Measurements from ENCODE around the gene PLD5.

PLD5 gene

DNA sequence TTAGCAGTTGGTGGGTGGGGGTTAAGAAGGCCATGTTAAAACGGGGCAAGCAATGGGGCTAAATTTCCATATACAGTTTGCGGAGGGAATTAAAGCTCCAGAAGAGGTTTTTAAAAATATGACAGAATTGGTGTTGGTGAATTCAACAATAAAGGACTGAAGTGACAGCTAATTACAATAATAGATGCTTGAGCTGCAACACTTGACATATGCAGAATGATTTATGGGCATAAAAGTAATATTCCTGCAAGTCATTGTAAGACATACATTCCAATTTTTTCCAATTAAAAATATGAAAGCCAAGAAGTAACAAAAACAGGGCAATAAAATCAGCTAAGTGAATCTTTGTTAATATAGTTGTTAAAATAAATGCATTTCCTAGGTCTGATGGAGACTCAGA is 323.4 kb downstream of the PLD5 start:
- Histone ChIP-seq H3K4me3 (ENCODE audit: low read depth, low read length) (no peak overlapping the region), H3K9ac (no peak overlapping the region), H2AFZ (no peak overlapping the region), H3K27me3 (ENCODE audit: control insufficient read depth, insufficient read depth, low read length) (no peaks in the 10 kb centered on the region), H3K79me2 (no peaks in the 10 kb centered on the region), H3K36me3 (ENCODE audit: control insufficient read depth, insufficient read depth, low read length) (no peaks in the 10 kb centered on the region), H3K27ac (no peak overlapping the region), H3K4me1 (no peaks in the 10 kb centered on the region), H3K9me3 (ENCODE audit: control insufficient read depth, low read length) (no peaks in the 10 kb centered on the region), H3K4me2 (ENCODE audit: low read length) (no peak overlapping the region)
- TF ChIP-seq, protein P1, sequence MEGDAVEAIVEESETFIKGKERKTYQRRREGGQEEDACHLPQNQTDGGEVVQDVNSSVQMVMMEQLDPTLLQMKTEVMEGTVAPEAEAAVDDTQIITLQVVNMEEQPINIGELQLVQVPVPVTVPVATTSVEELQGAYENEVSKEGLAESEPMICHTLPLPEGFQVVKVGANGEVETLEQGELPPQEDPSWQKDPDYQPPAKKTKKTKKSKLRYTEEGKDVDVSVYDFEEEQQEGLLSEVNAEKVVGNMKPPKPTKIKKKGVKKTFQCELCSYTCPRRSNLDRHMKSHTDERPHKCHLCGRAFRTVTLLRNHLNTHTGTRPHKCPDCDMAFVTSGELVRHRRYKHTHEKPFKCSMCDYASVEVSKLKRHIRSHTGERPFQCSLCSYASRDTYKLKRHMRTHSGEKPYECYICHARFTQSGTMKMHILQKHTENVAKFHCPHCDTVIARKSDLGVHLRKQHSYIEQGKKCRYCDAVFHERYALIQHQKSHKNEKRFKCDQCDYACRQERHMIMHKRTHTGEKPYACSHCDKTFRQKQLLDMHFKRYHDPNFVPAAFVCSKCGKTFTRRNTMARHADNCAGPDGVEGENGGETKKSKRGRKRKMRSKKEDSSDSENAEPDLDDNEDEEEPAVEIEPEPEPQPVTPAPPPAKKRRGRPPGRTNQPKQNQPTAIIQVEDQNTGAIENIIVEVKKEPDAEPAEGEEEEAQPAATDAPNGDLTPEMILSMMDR (IDR thresholded peaks at IDR 0.05): no peak

DNA sequence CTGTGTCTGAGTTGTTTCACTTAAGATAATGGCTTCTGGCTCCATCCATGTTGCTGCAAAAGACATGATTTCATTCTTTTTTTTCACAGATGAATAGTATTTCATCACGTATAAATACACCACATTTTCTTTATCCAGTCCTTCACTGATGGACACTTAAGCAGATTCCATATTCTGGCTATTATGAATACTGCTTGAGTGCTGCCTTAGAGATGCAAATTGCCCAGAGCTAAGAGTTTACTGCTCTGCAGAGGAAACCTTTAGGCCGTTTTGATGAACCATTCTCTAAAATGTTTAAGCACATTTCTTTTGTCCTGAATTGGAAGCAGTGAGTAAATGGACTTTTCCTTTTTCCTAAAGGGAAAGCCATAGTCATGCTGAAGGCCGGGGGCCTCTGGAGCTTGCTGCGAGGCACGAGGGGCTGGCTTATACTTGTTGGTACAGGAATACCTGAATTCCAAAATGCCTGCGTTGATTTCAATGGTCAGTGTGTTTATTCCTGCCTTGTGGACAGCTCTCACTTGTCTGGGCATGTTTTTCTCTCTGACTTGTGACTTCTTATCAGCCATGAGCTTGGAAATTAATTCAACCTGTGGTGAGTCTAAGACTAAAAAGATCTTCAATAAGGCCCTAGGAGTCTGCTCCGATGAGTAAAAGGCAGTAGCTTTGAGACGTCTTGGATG is 324.6 kb downstream of the PLD5 start:
- Histone ChIP-seq H3K27ac (no peak overlapping the region), H3K4me3 (ENCODE audit: low read depth, low read length) (no peak overlapping the region), H3K9ac (no peak overlapping the region), H3K9me3 (ENCODE audit: control insufficient read depth, low read length) (no peaks in the 10 kb centered on the region), H3K27me3 (ENCODE audit: control insufficient read depth, insufficient read depth, low read length) (no peaks in the 10 kb centered on the region), H3K36me3 (ENCODE audit: control insufficient read depth, insufficient read depth, low read length) (no peaks in the 10 kb centered on the region), H3K4me1 (no peaks in the 10 kb centered on the region), H3K4me2 (ENCODE audit: low read length) (no peak overlapping the region), H3K79me2 (no peaks in the 10 kb centered on the region), H2AFZ (no peak overlapping the region)
- TF ChIP-seq, protein P1 (IDR thresholded peaks at IDR 0.05): no peak

DNA sequence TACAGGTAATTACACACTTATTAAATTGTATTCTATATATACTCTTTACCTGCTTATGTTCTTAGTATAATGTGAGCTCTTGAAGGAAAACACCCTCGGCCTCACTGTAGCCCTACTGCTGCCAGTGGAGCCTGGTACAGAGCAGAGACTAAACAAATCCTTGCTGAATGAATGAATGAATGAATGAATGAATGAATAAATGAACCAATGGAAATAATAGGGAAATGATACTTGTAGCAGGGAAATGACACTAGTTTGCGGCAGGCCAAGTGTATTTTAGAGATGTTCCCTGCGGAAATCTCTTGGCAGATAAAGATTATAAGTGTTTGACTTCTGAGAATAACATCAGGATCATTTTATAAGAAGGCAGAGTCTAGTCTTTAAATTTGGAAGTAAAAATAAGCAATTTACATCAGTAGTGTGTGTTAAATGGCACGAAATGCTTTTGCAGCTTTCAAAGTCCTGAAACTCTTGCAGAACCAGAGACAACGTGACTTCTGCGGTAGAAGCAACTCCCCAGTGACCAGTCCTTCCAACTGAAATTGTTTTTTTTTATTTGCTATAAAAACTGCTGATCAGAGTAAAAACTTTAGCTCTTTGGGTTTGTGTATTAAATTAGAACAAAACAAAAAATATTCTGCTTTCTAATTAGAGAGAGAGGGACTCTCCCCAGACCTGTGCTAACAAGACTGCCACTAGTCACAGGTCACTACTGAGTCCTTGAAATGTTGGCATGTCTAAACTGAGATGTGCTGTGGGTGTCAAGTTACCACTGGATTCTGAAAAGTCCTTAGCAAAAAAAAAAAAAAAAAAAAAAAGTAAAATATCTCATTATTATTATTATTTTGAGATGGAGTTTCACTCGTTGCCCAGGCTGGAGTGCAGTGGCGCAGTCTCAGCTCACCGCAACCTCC is 326.3 kb downstream of the PLD5 start:
- no peaks in the 10 kb centered on the region for H3K27me3 ChIP-seq (ENCODE audit: control insufficient read depth, insufficient read depth, low read length)
- no peaks in the 10 kb centered on the region for H3K4me1 ChIP-seq
- TF ChIP-seq, protein P1 (IDR thresholded peaks at IDR 0.05): no peak
- H3K9ac ChIP-seq: no peak overlapping the region
- no peaks in the 10 kb centered on the region for H3K9me3 ChIP-seq (ENCODE audit: control insufficient read depth, low read length)
- no peak overlapping the region for H3K4me2 ChIP-seq (ENCODE audit: low read length)
- H3K79me2 ChIP-seq: no peaks in the 10 kb centered on the region
- H3K36me3 ChIP-seq (ENCODE audit: control insufficient read depth, insufficient read depth, low read length): no peaks in the 10 kb centered on the region
- H3K4me3 ChIP-seq (ENCODE audit: low read depth, low read length): no peak overlapping the region
- H3K27ac ChIP-seq: no peak overlapping the region
- H2AFZ ChIP-seq: no peak overlapping the region

DNA sequence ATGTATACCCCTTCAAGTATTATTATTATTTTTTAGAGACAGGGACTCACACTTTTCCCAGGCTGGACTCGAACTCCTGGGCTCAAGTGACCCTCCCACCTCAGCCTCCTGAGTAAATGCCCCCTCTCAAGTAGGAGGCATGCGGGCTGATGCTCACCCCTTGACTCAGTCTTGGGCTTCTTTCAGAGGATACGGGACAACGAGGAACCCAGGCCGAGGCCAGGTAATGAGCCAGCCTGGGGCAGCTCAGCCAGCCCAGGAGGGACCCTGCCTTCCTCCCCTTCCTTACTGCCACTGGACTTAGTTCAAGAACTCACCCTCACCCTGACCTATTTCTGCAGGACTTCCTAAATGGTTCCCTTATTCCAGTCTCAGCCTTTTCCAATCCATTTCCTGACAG is 327.6 kb downstream of the PLD5 start:
- Histone ChIP-seq H3K27ac (no peak overlapping the region), H3K4me1 (no peaks in the 10 kb centered on the region), H3K36me3 (ENCODE audit: control insufficient read depth, insufficient read depth, low read length) (no peaks in the 10 kb centered on the region), H2AFZ (no peak overlapping the region), H3K9me3 (ENCODE audit: control insufficient read depth, low read length) (no peaks in the 10 kb centered on the region), H3K4me3 (ENCODE audit: low read depth, low read length) (no peak overlapping the region), H3K9ac (no peak overlapping the region), H3K79me2 (no peaks in the 10 kb centered on the region), H3K4me2 (ENCODE audit: low read length) (no peak overlapping the region), H3K27me3 (ENCODE audit: control insufficient read depth, insufficient read depth, low read length) (no peaks in the 10 kb centered on the region)
- TF ChIP-seq, protein P1 (IDR thresholded peaks at IDR 0.05): no peak
